Peyer's patch (tissue), 4 donors: ENCODE results near the gene KRTAP21-1. TPM values are rescaled to one million over a fixed set of nuclear protein-coding genes. Genes with fewer than 3 reads are reported as not detected.

Experiments
- DNase-seq, 3 donors: peaks; one replicate each; pipeline ENCODE4 v3.0.0-alpha.2; 2017 to 2019
- H3K27ac ChIP-seq, 4 donors: fragments of 200-600 bp; sonication (generic); one replicate each; pipeline ENCODE4 v1.5.1; 2016 to 2019
- H3K27me3 ChIP-seq, 2 donors: fragments of 200-600 bp; sonication (generic); one replicate each; pipeline ENCODE4 v1.5.1; 2019
- H3K36me3 ChIP-seq, 3 donors: fragments of 200-600 bp; sonication (generic); one replicate each; pipeline ENCODE4 v1.5.1; 2016 to 2019
- H3K4me1 ChIP-seq, 4 donors: fragments of 200-600 bp; sonication (generic); one replicate each; pipeline ENCODE4 v1.5.1; 2016 to 2019
- H3K4me3 ChIP-seq, 4 donors: fragments of 200-600 bp; sonication (generic); 1 replicate in 3 of 4; 2 replicates in 1 of 4; pipeline ENCODE4 v1.5.1; 2016 to 2019; ENCODE audit warnings: mild to moderate bottlenecking in 1 of 4
- H3K9me3 ChIP-seq, 4 donors: fragments of 200-600 bp; sonication (generic); one replicate each; pipeline ENCODE4 v1.5.1; 2016 to 2019; ENCODE audit warnings: mild to moderate bottlenecking in 1 of 4
- POLR2A ChIP-seq, 2 donors: fragments of 450-650 bp; IDR thresholded peaks; one replicate each; pipeline ENCODE4 v1.5.1; 2017; ENCODE audit warnings: antibody characterized with exemption in 2 of 2, mild to moderate bottlenecking in 2 of 2, moderate library complexity in 2 of 2
- total RNA-seq, 4 donors: library from RNA; depleted of rRNA; stranded (reverse); fragments of >200 nt; gene quantifications; one replicate each; pipeline ENCODE4 v1.1.0, GENCODE V29; 2016
- TF ChIP-seq, protein P1 (sequence below), 6 experiments: fragments of 450-650 bp in 4 of 6; fragments of 200-600 bp in 2 of 6; sonication (generic) in 1 of 6; IDR thresholded peaks; one replicate each; pipeline ENCODE4 v1.5.1; 2017 to 2019; ENCODE audit warnings: antibody characterized with exemption in 6 of 6, mild to moderate bottlenecking in 3 of 6, moderate library complexity in 1 of 6

The KRTAP21-1 gene
- total RNA-seq, 4 donors from 2014 or later = not detected

DNA sequence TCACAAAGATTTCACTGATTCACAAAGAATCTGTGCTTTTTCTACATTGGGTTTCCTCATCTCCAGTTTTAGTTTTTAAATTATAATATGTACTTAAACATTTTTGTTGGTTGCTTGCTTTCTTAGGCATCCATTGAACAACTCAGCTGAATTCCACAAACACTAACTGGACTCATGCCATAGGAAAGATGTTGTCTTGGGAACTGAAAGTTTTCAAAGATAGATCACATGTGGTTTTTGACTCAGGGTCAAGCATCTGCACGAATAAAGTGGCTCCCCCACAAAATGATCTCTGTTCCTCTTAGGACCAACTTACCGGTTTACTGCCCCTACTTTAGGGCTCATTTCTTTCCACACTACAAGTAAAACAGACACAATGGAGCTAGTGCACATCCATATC, 3.1 kb upstream of the KRTAP21-1 start:
- TF ChIP-seq, protein P1, sequence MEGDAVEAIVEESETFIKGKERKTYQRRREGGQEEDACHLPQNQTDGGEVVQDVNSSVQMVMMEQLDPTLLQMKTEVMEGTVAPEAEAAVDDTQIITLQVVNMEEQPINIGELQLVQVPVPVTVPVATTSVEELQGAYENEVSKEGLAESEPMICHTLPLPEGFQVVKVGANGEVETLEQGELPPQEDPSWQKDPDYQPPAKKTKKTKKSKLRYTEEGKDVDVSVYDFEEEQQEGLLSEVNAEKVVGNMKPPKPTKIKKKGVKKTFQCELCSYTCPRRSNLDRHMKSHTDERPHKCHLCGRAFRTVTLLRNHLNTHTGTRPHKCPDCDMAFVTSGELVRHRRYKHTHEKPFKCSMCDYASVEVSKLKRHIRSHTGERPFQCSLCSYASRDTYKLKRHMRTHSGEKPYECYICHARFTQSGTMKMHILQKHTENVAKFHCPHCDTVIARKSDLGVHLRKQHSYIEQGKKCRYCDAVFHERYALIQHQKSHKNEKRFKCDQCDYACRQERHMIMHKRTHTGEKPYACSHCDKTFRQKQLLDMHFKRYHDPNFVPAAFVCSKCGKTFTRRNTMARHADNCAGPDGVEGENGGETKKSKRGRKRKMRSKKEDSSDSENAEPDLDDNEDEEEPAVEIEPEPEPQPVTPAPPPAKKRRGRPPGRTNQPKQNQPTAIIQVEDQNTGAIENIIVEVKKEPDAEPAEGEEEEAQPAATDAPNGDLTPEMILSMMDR (IDR thresholded peaks at IDR 0.05) = no peak
- TF ChIP-seq POLR2A (IDR thresholded peaks at IDR 0.05) = no peak
- H3K27me3 ChIP-seq = no peaks in the 10 kb centered on the region
- DNase-seq = no peak
- no peak overlapping the region for H3K27ac ChIP-seq
- no peaks in the 10 kb centered on the region for H3K36me3 ChIP-seq
- H3K4me3 ChIP-seq = no peak overlapping the region
- H3K9me3 ChIP-seq = no peaks in the 10 kb centered on the region
- no peaks in the 10 kb centered on the region for H3K4me1 ChIP-seq

DNA sequence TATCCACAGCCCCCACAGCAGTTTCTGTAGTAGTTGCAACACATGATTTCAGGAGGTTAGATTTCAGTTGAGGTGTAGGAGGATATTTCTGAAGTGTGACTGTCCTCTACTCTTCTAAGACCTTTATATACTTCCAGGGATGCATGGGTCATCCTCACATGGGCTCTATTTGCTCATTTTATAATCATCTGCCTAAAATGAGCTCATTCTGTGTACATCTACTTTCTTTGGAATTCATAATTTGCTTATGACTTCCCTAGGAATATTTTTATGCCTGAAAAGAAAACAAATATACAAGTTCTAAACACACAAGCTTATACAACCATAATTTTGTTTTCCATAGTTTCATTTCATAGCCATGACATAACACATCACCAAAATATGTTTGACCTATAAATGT, 8.1 kb downstream of the KRTAP21-1 start, which contains the start of gene KRTAP21-2:
Gene KRTAP21-2, minus strand, starts transcription at position 101 of the 400 bp plus-strand sequence. Its CDS starts 57 bp downstream, at position 44.
- no peaks in the 10 kb centered on the region for H3K9me3 ChIP-seq
- DNase-seq = no peak
- H3K27ac ChIP-seq = no peak within 1 kb of the TSS
- no peak within 1 kb of the TSS for H3K4me3 ChIP-seq
- H3K4me1 ChIP-seq = no peaks in the 10 kb centered on the region
- H3K27me3 ChIP-seq = no peaks in the 10 kb centered on the region
- TF ChIP-seq, protein P1 (IDR thresholded peaks at IDR 0.05) = no peak
- TF ChIP-seq POLR2A (IDR thresholded peaks at IDR 0.05) = no peak
- H3K36me3 ChIP-seq = no peaks in the 10 kb centered on the region

DNA sequence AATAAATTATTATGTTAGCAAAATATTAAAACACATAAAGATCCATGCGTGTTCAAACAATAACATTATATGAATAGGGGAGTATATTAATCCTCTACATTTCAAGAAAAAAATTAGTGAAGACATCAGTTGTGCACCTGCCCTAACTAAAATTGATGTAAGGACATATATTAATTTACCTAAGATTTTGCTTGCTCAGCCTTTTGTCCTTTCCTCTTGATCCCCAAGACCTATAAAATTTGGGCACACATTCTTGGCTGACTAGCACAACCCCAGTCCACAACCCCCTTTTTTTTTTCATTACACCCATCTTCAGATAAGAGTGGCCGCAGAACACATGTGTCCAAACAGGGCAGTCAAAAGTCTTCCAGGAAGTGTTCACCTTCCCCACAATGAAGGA, 14.8 kb downstream of the KRTAP21-1 start:
- no peak for DNase-seq
- Histone ChIP-seq H3K27me3 (no peaks in the 10 kb centered on the region), H3K27ac (no peak overlapping the region), H3K9me3 (no peaks in the 10 kb centered on the region), H3K4me1 (no peaks in the 10 kb centered on the region), H3K36me3 (no peaks in the 10 kb centered on the region), H3K4me3 (no peak overlapping the region)
- TF ChIP-seq, protein P1 (IDR thresholded peaks at IDR 0.05) = no peak
- TF ChIP-seq POLR2A (IDR thresholded peaks at IDR 0.05) = no peak

DNA sequence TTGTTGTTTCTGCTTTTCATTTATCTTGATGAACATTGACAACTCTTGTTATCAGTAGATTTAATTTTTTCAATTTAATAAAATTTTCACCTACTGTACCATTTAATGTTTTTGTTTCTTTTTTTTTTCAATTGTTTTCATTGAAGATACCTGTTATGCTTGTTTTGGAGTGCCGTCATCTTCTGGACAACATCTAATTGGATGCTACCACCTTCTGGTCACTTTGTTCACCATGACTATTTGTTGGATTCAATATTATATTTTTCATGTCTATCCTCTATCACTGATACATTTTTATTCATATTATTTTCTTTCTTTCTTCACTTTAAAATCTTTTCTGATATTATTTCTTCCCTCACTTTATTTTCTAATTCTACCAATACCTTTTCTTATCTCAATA, 22.2 kb downstream of the KRTAP21-1 start:
- Histone ChIP-seq H3K36me3 (no peaks in the 10 kb centered on the region), H3K4me3 (no peak overlapping the region), H3K27me3 (no peaks in the 10 kb centered on the region), H3K9me3 (no peaks in the 10 kb centered on the region), H3K27ac (no peak overlapping the region), H3K4me1 (no peaks in the 10 kb centered on the region)
- TF ChIP-seq, protein P1 (IDR thresholded peaks at IDR 0.05) = no peak
- no peak for TF ChIP-seq POLR2A (IDR thresholded peaks at IDR 0.05)
- DNase-seq = no peak

DNA sequence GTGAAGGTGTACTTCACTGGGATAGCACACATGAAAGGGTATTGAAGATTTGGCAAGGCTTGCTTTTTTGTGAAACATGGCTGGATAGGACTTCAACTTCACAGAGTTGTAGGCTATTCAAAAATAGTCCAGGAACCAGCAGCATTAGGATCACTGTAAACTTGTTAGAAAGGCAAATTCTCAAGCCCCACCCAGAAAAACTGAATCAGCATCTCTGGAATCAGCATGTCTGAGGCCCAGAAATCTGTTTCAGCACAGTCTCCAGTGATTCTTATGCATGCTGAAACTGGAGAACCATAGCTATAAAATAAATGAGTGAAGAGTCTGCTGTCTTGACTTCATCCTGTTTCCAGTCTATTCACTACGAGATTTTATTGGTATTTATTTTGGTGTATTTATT, 28.5 kb downstream of the KRTAP21-1 start:
- DNase-seq = no peak
- TF ChIP-seq POLR2A (IDR thresholded peaks at IDR 0.05) = no peak
- TF ChIP-seq, protein P1 (IDR thresholded peaks at IDR 0.05) = no peak
- H3K27me3 ChIP-seq = no peaks in the 10 kb centered on the region
- no peaks in the 10 kb centered on the region for H3K36me3 ChIP-seq
- no peak overlapping the region for H3K27ac ChIP-seq
- no peaks in the 10 kb centered on the region for H3K4me1 ChIP-seq
- no peak overlapping the region for H3K4me3 ChIP-seq
- no peaks in the 10 kb centered on the region for H3K9me3 ChIP-seq

DNA sequence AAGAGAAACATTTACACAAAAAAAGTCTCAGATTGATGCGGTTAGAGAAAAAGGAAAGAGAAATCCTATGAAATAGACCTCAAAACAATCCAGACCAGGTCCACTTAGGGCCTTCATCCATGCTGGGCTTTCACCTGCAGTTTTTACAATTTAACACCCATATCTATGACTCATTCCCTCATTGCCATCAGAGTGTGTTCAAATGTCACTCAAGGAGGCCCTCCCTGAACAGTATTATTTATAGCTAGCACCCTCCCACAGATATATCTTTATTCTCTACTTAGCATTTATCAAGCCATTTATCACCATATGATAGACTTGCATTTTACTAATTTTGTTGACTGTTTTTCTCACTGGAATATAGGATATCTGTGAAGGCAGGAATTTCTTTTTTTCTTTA, 35.8 kb downstream of the KRTAP21-1 start:
- Histone ChIP-seq H3K9me3 (no peaks in the 10 kb centered on the region), H3K27me3 (no peaks in the 10 kb centered on the region), H3K27ac (no peak overlapping the region), H3K4me1 (no peaks in the 10 kb centered on the region), H3K36me3 (no peaks in the 10 kb centered on the region), H3K4me3 (no peak overlapping the region)
- DNase-seq = no peak
- TF ChIP-seq, protein P1 (IDR thresholded peaks at IDR 0.05) = no peak
- no peak for TF ChIP-seq POLR2A (IDR thresholded peaks at IDR 0.05)
